Stimulated activated naive B cell treated with anti-CD40 and anti-IgM and Interleukin-4, amounts not matched to agents 10 μg/mL and 1 μg/mL and 100 μg/mL, for 72 hours (primary cell): ENCODE data around the gene RTN4RL1.

Experiments used
- ATAC-seq, 2 donors: fragments of 150-1000 bp; cut with Tn5 transposase; replicated peaks; 2 replicates each; pipeline ENCODE4 v1.10.0; 2021; ENCODE audit warnings: moderate library complexity in 1 of 2
- DNase-seq: peaks from one replicate; pipeline ENCODE4 v3.0.0; 2021
- H3K27ac Mint-ChIP-seq: one replicate; pipeline ENCODE4 v1.8.0; 2022; ENCODE audit warnings: mild to moderate bottlenecking, mixed read lengths
- H3K27me3 Mint-ChIP-seq, 2 donors: one replicate each; pipeline ENCODE4 v1.8.0; 2022; ENCODE audit warnings: mixed read lengths in 2 of 2
- H3K36me3 Mint-ChIP-seq, 2 donors: one replicate each; pipeline ENCODE4 v1.8.0; 2022; ENCODE audit warnings: mixed read lengths in 2 of 2, mild to moderate bottlenecking in 1 of 2
- H3K4me1 Mint-ChIP-seq, 2 donors: one replicate each; pipeline ENCODE4 v1.8.0; 2022; ENCODE audit warnings: mixed read lengths in 2 of 2, mild to moderate bottlenecking in 1 of 2
- H3K4me3 Mint-ChIP-seq, 2 donors: one replicate each; pipeline ENCODE4 v1.8.0; 2022; ENCODE audit warnings: mild to moderate bottlenecking in 2 of 2, mixed read lengths in 2 of 2, moderate library complexity in 1 of 2
- H3K9me3 Mint-ChIP-seq, 2 donors: one replicate each; pipeline ENCODE4 v1.8.0; 2022; ENCODE audit warnings: mixed read lengths in 2 of 2, mild to moderate bottlenecking in 1 of 2

RTN4RL1 gene

DNA sequence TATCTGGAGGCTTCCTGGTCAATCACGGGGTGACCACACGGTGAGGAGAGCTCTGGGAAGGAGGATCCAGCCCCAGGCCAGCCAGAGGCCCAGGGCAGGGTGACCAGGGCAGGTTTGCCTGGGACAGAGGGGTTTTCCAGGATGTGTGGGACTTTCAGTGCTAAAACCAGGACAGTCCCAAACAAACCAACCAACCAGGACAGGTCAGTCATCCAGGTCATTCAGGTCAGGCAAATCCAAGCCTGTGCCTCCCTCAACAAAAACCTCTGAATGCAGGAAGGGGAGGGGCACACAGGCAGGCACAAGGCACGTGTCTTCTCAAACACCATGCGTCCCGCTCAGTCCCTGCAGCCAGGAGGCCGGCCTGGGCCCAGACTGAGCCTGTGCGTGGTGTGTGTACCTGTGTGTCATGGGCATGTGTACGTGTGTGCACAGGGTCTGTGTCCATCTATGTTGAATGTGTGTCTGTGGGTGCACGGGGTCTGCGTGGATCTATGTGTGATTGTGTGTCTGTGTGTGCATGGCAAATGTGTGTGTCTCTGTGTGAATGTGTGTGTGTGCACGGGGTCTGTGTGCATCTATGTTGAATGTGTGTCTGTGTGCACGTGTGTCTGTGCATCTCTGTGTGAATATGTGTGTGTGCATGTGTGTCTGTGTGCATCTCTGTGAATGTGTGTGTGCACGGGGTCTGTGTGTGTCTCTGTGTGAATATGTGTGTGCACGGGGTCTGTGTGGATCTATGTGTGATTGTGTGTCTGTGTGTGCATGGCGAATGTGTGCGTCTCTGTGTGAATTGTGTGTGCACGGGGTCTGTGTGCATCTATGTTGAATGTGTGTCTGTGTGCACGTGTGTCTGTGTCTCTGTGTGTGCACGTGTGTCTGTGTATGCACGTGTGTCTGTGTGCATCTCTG lies 78.9 kb downstream of the RTN4RL1 start:
- H3K27ac Mint-ChIP-seq, result no peak overlapping the region
- ATAC-seq, result no peak
- H3K27me3 Mint-ChIP-seq, result peaks cover 9 to 11% of the 10 kb centered on the region in 2 donors
- H3K4me3 Mint-ChIP-seq, result no peak overlapping the region
- H3K36me3 Mint-ChIP-seq, result peaks cover 0 to 2% of the 10 kb centered on the region in 2 donors
- peaks cover 4 to 6% of the 10 kb centered on the region in 2 donors for H3K9me3 Mint-ChIP-seq
- DNase-seq, result no peak
- H3K4me1 Mint-ChIP-seq, result no peaks in the 10 kb centered on the region

DNA sequence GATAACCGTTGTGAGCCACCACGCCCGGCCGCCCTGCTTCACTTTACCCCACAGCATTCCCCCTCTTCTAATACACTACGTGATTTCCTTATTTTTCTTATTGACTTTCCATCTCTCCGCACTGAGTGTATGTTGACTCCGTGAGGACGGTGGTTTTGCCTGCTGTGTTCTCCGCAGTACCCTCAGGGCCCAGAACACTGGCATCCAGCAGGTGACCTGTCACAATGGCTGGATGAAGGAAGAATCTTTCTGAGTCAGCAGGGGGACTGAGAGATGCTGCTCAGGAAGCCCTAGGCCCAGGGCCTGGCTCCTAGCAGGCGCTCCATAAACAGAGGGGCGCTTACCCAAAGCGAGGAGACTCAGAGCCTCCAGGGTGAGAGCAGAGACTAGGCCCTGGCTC lies 79.5 kb downstream of the RTN4RL1 start:
- Mint-ChIP-seq H3K27me3 (peaks cover 9 to 14% of the 10 kb centered on the region in 2 donors), H3K36me3 (peaks cover 0 to 2% of the 10 kb centered on the region in 2 donors), H3K9me3 (peaks cover 4 to 6% of the 10 kb centered on the region in 2 donors), H3K4me3 (no peak overlapping the region), H3K4me1 (no peaks in the 10 kb centered on the region), H3K27ac (no peak overlapping the region)
- no peak for DNase-seq
- ATAC-seq, result no peak

DNA sequence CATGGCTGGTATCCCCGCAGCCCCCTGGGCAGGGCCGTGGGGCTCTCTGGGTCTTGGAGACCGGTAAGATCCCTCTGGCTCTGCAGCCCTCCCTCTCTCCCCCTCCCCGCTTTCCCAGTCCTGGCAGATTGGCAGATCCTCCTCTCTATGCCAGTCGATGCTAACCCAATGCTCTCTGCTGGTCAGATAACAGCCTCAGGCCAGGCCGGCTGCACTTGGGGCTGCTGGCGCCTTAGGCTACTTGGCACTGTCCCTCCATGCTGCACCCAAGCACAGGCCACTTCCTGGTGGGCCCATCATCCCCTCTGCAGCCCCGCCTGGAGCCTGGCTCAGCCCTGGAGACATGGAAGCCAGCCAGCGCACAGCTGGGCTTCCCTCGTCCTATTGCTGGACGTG lies 81.7 kb downstream of the RTN4RL1 start:
- DNase-seq, result no peak
- ATAC-seq, result no peak
- Mint-ChIP-seq H3K9me3 (peaks cover 4 to 6% of the 10 kb centered on the region in 2 donors), H3K4me1 (no peaks in the 10 kb centered on the region), H3K27ac (no peak overlapping the region), H3K4me3 (no peak overlapping the region), H3K27me3 (peaks cover 0 to 6% of the 10 kb centered on the region in 2 donors), H3K36me3 (no peaks in the 10 kb centered on the region)

DNA sequence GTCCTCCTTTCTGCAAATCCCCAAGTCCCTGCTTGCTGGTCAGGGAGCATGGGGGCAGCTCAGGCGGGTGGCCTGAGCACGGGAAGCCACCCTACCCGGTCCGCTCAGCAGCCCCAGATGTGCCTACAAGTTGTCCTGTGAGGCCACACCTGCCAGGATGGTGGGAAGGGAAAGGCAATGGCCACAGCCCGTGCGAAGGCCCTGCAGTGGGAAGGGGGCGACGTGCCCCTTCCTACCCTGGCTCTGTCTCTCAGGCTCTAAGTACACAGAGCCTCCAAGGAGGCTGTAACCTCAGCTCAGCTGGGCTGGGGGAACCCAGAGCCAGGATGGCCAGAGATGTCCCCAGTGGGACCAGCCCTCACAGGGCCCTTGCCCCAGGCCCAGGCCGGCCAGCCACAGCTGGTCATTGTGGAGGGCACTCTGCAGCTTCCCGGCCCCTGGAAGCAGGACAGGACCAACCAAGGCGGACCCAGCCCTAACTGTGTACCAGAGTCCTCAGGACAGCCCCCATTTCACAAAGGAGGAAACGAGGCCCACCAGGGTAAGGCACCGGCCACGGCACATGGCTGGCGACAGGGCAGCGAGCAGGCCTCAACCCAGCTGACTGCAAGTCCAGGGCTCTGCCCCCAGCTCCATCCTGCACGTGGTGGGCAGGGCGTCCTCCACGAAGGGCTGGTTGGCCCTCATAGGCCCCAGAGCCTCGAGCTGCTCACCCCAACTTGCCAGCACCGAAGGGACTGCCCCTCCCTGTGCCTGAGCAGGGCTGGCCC lies 82.3 kb downstream of the RTN4RL1 start:
- no peaks in the 10 kb centered on the region for H3K4me1 Mint-ChIP-seq
- no peak overlapping the region for H3K27ac Mint-ChIP-seq
- no peak for ATAC-seq
- H3K9me3 Mint-ChIP-seq, result peaks cover 4 to 6% of the 10 kb centered on the region in 2 donors
- H3K4me3 Mint-ChIP-seq, result no peak overlapping the region
- H3K36me3 Mint-ChIP-seq, result no peaks in the 10 kb centered on the region
- peaks cover 0 to 6% of the 10 kb centered on the region in 2 donors for H3K27me3 Mint-ChIP-seq
- no peak for DNase-seq

DNA sequence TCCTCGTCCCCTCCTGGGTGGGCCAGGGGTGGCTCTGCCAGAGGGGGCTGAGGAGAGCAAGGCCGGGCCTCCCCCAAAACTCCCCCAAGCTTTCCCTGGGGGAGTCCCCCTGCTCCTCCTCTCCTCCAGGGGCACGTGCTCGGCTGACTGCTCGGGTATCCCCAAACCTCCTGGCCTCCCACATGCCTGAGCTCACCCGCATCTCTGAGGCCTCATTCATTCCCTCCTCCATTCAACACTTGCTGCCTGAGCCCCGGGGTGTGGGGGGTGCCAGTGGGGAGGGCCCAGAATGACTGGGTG lies 83.1 kb downstream of the RTN4RL1 start:
- H3K4me1 Mint-ChIP-seq, result no peaks in the 10 kb centered on the region

DNA sequence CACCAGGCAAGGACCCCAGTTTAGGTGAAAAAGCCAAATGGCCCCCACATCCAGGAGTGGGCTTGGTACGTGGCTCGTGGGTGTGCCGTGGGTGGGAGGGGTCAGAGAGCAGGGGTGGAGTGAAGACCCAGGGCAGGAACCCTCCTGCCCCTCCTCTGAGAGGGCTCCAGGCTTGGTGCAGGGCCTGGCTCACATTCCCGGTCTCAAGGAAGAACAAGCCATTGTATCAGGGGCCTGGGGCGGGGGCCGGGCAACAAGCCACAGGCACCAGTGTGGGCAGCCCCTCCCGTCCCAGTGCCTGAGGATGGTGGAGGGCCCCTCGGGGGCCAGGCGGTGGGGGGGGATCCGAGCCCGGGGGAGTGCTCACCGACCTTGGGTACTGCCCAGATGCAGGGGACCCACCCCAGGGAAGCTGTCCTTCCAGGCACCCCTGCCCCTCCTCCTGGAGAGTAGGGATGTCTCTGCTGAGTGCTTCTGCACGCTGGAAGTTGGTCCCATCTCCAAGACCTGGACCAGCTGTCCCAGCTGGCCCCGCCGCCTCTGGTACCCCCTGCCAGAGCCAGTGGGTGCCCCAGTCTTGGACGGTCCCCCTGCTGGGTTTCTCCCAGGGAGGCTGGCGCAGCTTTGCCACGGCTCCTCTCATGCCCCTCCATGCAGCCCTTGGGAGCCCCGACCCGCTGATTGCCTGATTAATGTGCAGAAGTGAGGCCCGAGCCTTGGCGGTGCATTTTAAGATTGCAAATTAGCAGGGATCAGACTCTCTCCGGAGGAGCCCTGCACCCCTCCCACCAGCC lies 83.7 kb downstream of the RTN4RL1 start:
- ATAC-seq (no peak), DNase-seq (no peak)
- H3K27me3 Mint-ChIP-seq, result peaks cover 0 to 6% of the 10 kb centered on the region in 2 donors
- no peaks in the 10 kb centered on the region for H3K36me3 Mint-ChIP-seq
- no peaks in the 10 kb centered on the region for H3K4me1 Mint-ChIP-seq
- H3K27ac Mint-ChIP-seq, result no peak overlapping the region
- peaks cover 1% of the 10 kb centered on the region in 2 donors for H3K9me3 Mint-ChIP-seq
- H3K4me3 Mint-ChIP-seq, result no peak overlapping the region

More for the DNA sequence above, 83.1 kb downstream of the RTN4RL1 start:
- Mint-ChIP-seq H3K27me3 (peaks cover 0 to 6% of the 10 kb centered on the region in 2 donors), H3K27ac (no peak overlapping the region), H3K9me3 (peaks cover 4 to 6% of the 10 kb centered on the region in 2 donors), H3K36me3 (no peaks in the 10 kb centered on the region), H3K4me3 (no peak overlapping the region)
- ATAC-seq (no peak), DNase-seq (no peak)

DNA sequence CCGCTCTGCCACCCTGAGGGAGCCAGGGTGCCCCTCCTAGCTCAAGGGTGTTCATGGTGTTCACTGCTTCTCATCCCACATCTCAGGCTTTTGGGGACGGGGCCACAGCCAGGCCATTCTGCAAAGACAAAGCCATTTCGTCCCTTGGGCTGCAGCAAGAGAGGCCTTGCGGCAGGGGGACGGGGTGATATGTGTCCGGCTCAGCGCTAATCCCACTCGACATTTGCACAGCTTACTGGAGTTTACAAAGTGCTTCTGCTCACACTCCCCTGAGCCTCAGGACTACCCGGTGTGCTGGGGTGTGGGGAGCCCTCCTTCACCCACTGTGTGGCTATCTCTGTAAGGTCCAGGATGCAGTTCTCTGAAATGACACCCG lies 84.3 kb downstream of the RTN4RL1 start:
- Mint-ChIP-seq H3K9me3 (no peaks in the 10 kb centered on the region), H3K27me3 (peaks cover 0 to 6% of the 10 kb centered on the region in 2 donors), H3K4me3 (no peak overlapping the region), H3K36me3 (no peaks in the 10 kb centered on the region), H3K4me1 (no peaks in the 10 kb centered on the region), H3K27ac (no peak overlapping the region)
- DNase-seq (no peak), ATAC-seq (no peak)

DNA sequence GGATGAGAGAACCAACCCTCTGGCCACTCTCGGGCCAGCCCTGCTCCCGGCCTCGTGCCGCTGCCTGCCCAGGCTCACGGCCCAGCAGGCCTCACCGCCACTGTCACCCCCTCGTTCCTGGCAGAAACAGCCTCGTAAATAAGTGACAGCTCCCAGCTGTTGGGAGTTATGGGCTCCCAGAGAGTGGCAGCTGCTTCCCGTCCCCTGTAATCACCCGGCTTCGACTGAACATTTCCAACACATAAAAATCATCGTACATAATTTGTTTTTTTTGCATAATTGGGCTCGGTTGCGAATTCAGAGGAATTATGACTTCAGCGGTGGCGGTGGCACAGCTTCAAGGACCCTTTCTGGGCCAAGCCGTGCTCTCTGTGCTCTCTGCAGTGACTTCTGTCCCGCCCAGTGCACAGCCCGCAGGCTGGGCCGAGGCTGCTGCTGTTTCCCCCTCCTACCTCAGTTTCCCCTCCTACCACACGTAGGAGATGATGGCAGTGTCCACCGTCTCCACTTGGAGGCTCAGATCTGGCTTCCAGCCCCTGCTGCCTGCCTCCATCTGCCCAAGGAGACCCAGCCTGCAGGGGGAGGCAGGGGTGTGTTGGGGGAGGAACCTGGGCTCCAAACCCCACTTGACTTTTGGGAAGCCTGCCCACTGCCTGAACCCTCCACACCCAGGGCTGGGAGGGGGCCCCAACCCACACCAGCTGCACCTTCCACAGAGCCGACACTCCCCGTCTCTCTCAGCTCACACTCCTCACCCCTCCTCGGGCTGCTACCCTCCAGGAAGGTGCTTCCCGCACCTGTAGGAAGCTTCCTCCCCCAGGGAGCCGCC lies 84.9 kb downstream of the RTN4RL1 start:
- Mint-ChIP-seq H3K27ac (no peak overlapping the region), H3K4me3 (no peak overlapping the region), H3K36me3 (no peaks in the 10 kb centered on the region), H3K4me1 (no peaks in the 10 kb centered on the region), H3K27me3 (peaks cover 0 to 6% of the 10 kb centered on the region in 2 donors), H3K9me3 (no peaks in the 10 kb centered on the region)
- ATAC-seq (no peak), DNase-seq (no peak)

DNA sequence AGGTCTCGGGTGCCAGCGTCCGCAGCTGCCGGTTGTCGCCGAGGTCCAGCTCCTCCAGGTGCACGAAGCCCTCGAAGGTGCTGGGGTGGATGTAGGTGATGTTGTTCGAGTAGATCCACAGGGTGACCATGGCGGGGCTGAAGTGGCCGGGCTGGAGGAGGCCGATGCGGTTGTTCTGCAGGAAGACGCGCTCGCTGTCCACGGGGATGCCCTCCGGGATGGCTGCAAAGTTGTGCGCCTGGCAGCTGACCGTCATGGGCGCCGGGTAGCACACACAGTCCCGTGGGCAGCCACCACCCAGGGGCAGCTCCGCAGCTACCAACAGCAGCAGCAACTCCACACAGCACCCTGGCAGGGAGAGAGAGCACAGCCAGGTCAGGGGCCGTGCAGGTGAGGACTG lies 87.7 kb downstream of the RTN4RL1 start:
- H3K27me3 Mint-ChIP-seq, result peaks cover 0 to 6% of the 10 kb centered on the region in 2 donors
- DNase-seq, result no peak
- no peak overlapping the region for H3K27ac Mint-ChIP-seq
- no peaks in the 10 kb centered on the region for H3K9me3 Mint-ChIP-seq
- no peaks in the 10 kb centered on the region for H3K36me3 Mint-ChIP-seq
- H3K4me1 Mint-ChIP-seq, result no peaks in the 10 kb centered on the region
- no peak overlapping the region for H3K4me3 Mint-ChIP-seq
- no peak for ATAC-seq

DNA sequence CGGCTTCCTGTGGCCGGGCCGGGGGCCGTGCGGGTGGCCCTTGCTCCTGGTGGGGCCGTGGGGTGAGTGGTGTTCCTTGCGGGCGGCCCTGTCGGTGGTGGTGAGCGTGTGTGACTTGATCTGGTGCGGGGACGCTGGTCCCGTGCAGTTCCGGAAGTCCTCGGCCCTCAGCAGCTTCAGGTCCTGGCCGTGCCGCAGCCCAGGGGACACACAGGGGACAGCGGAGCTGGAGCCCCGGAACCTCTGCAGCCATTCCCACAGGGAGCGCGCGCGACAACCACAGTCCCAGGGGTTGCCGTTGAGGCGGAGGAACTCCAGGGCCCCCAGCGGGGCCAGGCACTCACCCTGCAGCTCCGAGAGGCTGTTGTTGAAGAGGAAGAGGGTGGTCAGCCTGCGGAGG lies 88.4 kb downstream of the RTN4RL1 start:
- ATAC-seq (no peak), DNase-seq (no peak)
- no peaks in the 10 kb centered on the region for H3K4me1 Mint-ChIP-seq
- peaks cover 0 to 10% of the 10 kb centered on the region in 2 donors for H3K27me3 Mint-ChIP-seq
- H3K36me3 Mint-ChIP-seq, result no peaks in the 10 kb centered on the region
- no peak overlapping the region for H3K27ac Mint-ChIP-seq
- no peaks in the 10 kb centered on the region for H3K9me3 Mint-ChIP-seq
- H3K4me3 Mint-ChIP-seq, result no peak overlapping the region

DNA sequence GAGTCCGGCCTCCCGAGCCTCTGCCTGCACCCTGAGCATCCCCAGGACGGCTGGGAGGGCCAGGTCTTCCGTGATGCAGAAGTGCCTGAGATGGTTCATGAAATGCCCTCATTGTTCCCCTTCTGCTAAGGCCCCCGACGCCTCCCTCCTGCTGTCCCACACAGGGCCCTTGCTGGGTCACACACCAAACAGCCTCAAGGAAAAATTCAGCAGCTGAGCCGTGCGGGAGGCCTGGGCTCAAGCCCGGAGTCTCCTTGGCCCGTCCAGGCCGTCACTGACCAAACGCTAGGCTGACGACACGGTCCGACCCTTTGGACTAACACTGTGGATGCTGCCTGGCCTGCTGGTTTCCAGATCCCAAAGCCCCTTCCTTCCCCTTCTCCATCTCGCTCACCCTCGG lies 90.2 kb downstream of the RTN4RL1 start:
- DNase-seq (no peak), ATAC-seq (no peak)
- no peak overlapping the region for H3K4me3 Mint-ChIP-seq
- H3K27me3 Mint-ChIP-seq, result peaks cover 6 to 10% of the 10 kb centered on the region in 2 donors
- no peak overlapping the region for H3K27ac Mint-ChIP-seq
- H3K9me3 Mint-ChIP-seq, result no peaks in the 10 kb centered on the region
- no peaks in the 10 kb centered on the region for H3K36me3 Mint-ChIP-seq
- H3K4me1 Mint-ChIP-seq, result no peaks in the 10 kb centered on the region

DNA sequence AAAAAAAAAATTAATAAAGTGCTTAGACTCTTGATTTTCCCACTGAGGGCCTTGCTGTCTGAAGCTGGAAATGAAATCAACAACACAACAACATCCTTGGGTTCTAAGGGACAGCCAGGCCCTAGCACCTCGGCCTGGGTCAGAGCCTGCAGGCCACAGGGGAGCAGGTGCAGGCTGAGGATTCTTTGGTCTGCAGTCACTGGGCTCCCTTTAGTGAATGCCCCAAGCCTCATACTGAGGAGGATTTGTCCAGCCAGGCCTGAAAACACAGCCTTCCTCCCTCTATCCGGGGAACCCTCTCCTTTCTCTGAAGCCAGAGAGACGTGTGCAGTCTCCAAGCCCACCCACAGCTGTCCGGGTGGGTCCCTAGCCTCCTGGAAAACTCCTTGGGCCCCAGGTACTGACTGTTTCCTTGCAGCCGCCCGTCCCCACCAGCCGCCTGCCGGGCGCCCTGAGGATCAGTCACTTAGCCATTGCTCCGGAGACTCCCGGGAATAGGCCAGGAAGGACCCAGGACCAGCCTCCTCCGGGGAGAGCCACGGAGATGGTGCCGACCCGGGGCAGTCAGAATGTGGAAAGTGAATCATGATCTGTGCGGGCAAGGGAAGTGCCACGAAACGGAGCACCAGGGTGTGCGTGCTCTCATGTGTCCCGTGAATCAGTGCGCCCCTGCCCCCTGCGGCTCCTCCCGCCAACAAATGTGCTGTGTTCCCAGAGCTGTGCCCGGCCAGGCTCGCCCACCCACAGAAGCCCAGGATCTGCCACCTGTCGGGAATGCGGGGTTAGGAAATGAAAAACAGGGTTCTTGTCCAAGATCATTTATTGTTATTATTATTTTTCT lies 91.0 kb downstream of the RTN4RL1 start:
- Mint-ChIP-seq H3K36me3 (no peaks in the 10 kb centered on the region), H3K27ac (no peak overlapping the region), H3K9me3 (no peaks in the 10 kb centered on the region), H3K27me3 (peaks cover 6 to 10% of the 10 kb centered on the region in 2 donors), H3K4me3 (no peak overlapping the region), H3K4me1 (no peaks in the 10 kb centered on the region)
- DNase-seq, result no peak
- no peak for ATAC-seq
